NCI-H1436 (cell line): ENCODE results near the gene LDB3.
"Not testable (repeated sequence)": the region's sequence is repeated elsewhere in the genome, so short reads cannot be mapped to it uniquely, and the experiment has no call there.

Experiments
- DNase-seq: peaks from one replicate; lab custom pipeline; 2025; lab: John Stamatoyannopoulos, UW

Gene LDB3

GRCh38 chr10:86668297-86669165 is at the start of gene LDB3:
Gene LDB3 (plus strand): TSS chr10:86668511. CDS start chr10:86668692, 181 bp downstream.
- DNase-seq: peak; percentile 56

GRCh38 chr10:86628311-86628710 is 40.0 kb upstream of the LDB3 start:
- DNase-seq: no peak

GRCh38 chr10:86630079-86630478 is 38.2 kb upstream of the LDB3 start:
- no peak for DNase-seq

GRCh38 chr10:86632009-86632800 is 36.1 kb upstream of the LDB3 start:
- DNase-seq: peak; percentile 30

GRCh38 chr10:86632951-86633350 is 35.4 kb upstream of the LDB3 start:
- no peak for DNase-seq

GRCh38 chr10:86635402-86635801 is 32.9 kb upstream of the LDB3 start:
- no peak for DNase-seq

- no peak for DNase-seq
These were observed 32.0 kb upstream of the LDB3 start for GRCh38 chr10:86636311-86636710.

- DNase-seq: no peak
These were observed 26.3 kb upstream of the LDB3 start for GRCh38 chr10:86642021-86642420.

- no peak for DNase-seq
These were observed 25.8 kb upstream of the LDB3 start for GRCh38 chr10:86642499-86642898.

GRCh38 chr10:86644152-86644793 is 24.0 kb upstream of the LDB3 start:
- DNase-seq: no peak

- no peak for DNase-seq
These were observed 23.4 kb upstream of the LDB3 start for GRCh38 chr10:86644794-86645445.

GRCh38 chr10:86645621-86646165 is 22.6 kb upstream of the LDB3 start:
- not testable (repeated sequence) for DNase-seq

GRCh38 chr10:86646532-86646931 is 21.8 kb upstream of the LDB3 start:
- DNase-seq: no peak

GRCh38 chr10:86646933-86647332 is 21.4 kb upstream of the LDB3 start:
- DNase-seq: no peak

- DNase-seq: no peak
These were observed 20.3 kb upstream of the LDB3 start for GRCh38 chr10:86647773-86648703.

- DNase-seq: no peak
These were observed 19.4 kb upstream of the LDB3 start for GRCh38 chr10:86648704-86649427.

- DNase-seq: no peak
These were observed 18.7 kb upstream of the LDB3 start for GRCh38 chr10:86649471-86650150.

- DNase-seq: no peak
These were observed 18.2 kb upstream of the LDB3 start for GRCh38 chr10:86650151-86650550.

- DNase-seq: no peak
These were observed 17.3 kb upstream of the LDB3 start for GRCh38 chr10:86651021-86651471.
